ENCODE results near the gene SPATA13.

GRCh38 chr13:24340608-24340955 is 180.1 kb downstream of the SPATA13 start:
- no peak for TF ChIP-seq EZH2 (IDR thresholded peaks at IDR 0.05; ENCODE audit: low read length, unreplicated experiment)
- TF ChIP-seq CTCF (conservative IDR thresholded peaks at IDR 0.05; ENCODE audit: low read depth, low read length), result no peak
- no peak for TF ChIP-seq EZH2phosphoT487 (IDR thresholded peaks at IDR 0.05; ENCODE audit: borderline replicate concordance, low read length)

All from PC-3 (cell line).